Effector memory CD4-positive, alpha-beta T cell (primary cell): ENCODE results near the gene NDUFB8.
"Not testable (repeated sequence)": the region's sequence is repeated elsewhere in the genome, so short reads cannot be mapped to it uniquely, and the experiment has no call there.

Experiments
- DNase-seq, 3 donors: peaks; one replicate each; pipeline ENCODE4 v3.0.0-alpha.2; 2020
- H3K27ac ChIP-seq: 2 replicates; pipeline ENCODE4 v1.7.0; 2013; ENCODE audit warnings: mild to moderate bottlenecking, low read length, moderate library complexity; ENCODE audit not compliant: insufficient read depth, poor library complexity, severe bottlenecking
- H3K27me3 ChIP-seq: replicated peaks from 2 replicates; pipeline ENCODE4 v1.7.0; 2013; ENCODE audit warnings: mild to moderate bottlenecking, low read length; ENCODE audit not compliant: insufficient read depth, control insufficient read depth, poor library complexity, severe bottlenecking
- H3K36me3 ChIP-seq: 2 replicates; pipeline ENCODE4 v1.7.0; 2013; ENCODE audit warnings: mild to moderate bottlenecking, low read length, moderate library complexity; ENCODE audit not compliant: control insufficient read depth, insufficient read depth
- H3K4me1 ChIP-seq: 2 replicates; pipeline ENCODE4 v1.7.0; 2013; ENCODE audit warnings: low read length, mild to moderate bottlenecking; ENCODE audit not compliant: control insufficient read depth, insufficient read depth, poor library complexity, severe bottlenecking
- H3K4me3 ChIP-seq: 2 replicates; pipeline ENCODE4 v1.7.0; 2013; ENCODE audit warnings: low read length, low read depth, mild to moderate bottlenecking; ENCODE audit not compliant: insufficient read depth, poor library complexity, severe bottlenecking
- H3K9me3 ChIP-seq: 2 replicates; pipeline ENCODE4 v1.7.0; 2013; ENCODE audit warnings: mild to moderate bottlenecking, low read length, moderate library complexity; ENCODE audit not compliant: control insufficient read depth
- total RNA-seq, 3 donors: gene quantifications; one replicate each; lab custom pipeline; 2026; lab: John Stamatoyannopoulos, UW

NDUFB8 gene
- total RNA-seq: 8.1 to 13.4 (median 12.3) reads per million in 3 donors

GRCh38 chr10:100529475-100530298, at the start of gene NDUFB8:
Gene NDUFB8, minus strand, starts transcription at chr10:100529871. Its CDS starts 20 bp downstream, at chr10:100529851.
- H3K36me3 ChIP-seq: peaks cover 16% of the 10 kb centered on the region
- H3K9me3 ChIP-seq: no peaks in the 10 kb centered on the region
- H3K27ac ChIP-seq: peak within 1 kb of the TSS; percentile 85
- H3K4me3 ChIP-seq: peak within 1 kb of the TSS; percentile 94
- DNase-seq: peak; percentile 69 to 80 (median 75)
- peaks cover 5% of the 10 kb centered on the region for H3K4me1 ChIP-seq
- H3K27me3 ChIP-seq: no peaks in the 10 kb centered on the region

GRCh38 chr10:100576282-100576635, 46.6 kb upstream of the NDUFB8 start:
- no peak overlapping the region for H3K27ac ChIP-seq
- H3K9me3 ChIP-seq: no peaks in the 10 kb centered on the region
- H3K27me3 ChIP-seq: no peaks in the 10 kb centered on the region
- no peak for DNase-seq
- H3K36me3 ChIP-seq: no peaks in the 10 kb centered on the region
- no peak overlapping the region for H3K4me3 ChIP-seq
- H3K4me1 ChIP-seq: no peaks in the 10 kb centered on the region

GRCh38 chr10:100575585-100576281, 46.1 kb upstream of the NDUFB8 start:
- H3K9me3 ChIP-seq: no peaks in the 10 kb centered on the region
- no peaks in the 10 kb centered on the region for H3K36me3 ChIP-seq
- peaks cover 4% of the 10 kb centered on the region for H3K27me3 ChIP-seq
- no peak for DNase-seq
- no peak overlapping the region for H3K4me3 ChIP-seq
- no peak overlapping the region for H3K27ac ChIP-seq
- H3K4me1 ChIP-seq: no peaks in the 10 kb centered on the region

GRCh38 chr10:100575146-100575545, 45.5 kb upstream of the NDUFB8 start:
- H3K36me3 ChIP-seq, H3K9me3 ChIP-seq, H3K4me1 ChIP-seq, H3K27me3 ChIP-seq, H3K27ac ChIP-seq, H3K4me3 ChIP-seq, DNase-seq: not testable (repeated sequence)

- Histone ChIP-seq H3K4me1 (no peaks in the 10 kb centered on the region), H3K9me3 (no peaks in the 10 kb centered on the region), H3K27me3 (peaks cover 16% of the 10 kb centered on the region), H3K36me3 (no peaks in the 10 kb centered on the region), H3K4me3 (no peak overlapping the region), H3K27ac (no peak overlapping the region)
- DNase-seq: no peak
These were observed 41.6 kb upstream of the NDUFB8 start for GRCh38 chr10:100571084-100571856.

GRCh38 chr10:100570506-100570905, 40.8 kb upstream of the NDUFB8 start:
- Histone ChIP-seq H3K4me3 (no peak overlapping the region), H3K27me3 (peaks cover 19% of the 10 kb centered on the region), H3K4me1 (no peaks in the 10 kb centered on the region), H3K9me3 (no peaks in the 10 kb centered on the region), H3K27ac (no peak overlapping the region), H3K36me3 (no peaks in the 10 kb centered on the region)
- no peak for DNase-seq

- Histone ChIP-seq H3K27me3 (peaks cover 19% of the 10 kb centered on the region), H3K36me3 (no peaks in the 10 kb centered on the region), H3K27ac (no peak overlapping the region), H3K9me3 (no peaks in the 10 kb centered on the region), H3K4me1 (no peaks in the 10 kb centered on the region), H3K4me3 (peak overlapping the region; percentile 21)
- DNase-seq: no peak
These were observed 40.2 kb upstream of the NDUFB8 start for GRCh38 chr10:100569687-100570481.

GRCh38 chr10:100568912-100569311, 39.2 kb upstream of the NDUFB8 start:
- H3K36me3 ChIP-seq: no peaks in the 10 kb centered on the region
- H3K9me3 ChIP-seq: no peaks in the 10 kb centered on the region
- H3K27me3 ChIP-seq: peaks cover 19% of the 10 kb centered on the region
- H3K4me1 ChIP-seq: no peaks in the 10 kb centered on the region
- DNase-seq: no peak
- H3K4me3 ChIP-seq: no peak overlapping the region
- H3K27ac ChIP-seq: no peak overlapping the region

GRCh38 chr10:100567826-100568225, 38.2 kb upstream of the NDUFB8 start:
- Histone ChIP-seq H3K36me3 (no peaks in the 10 kb centered on the region), H3K4me3 (no peak overlapping the region), H3K9me3 (no peaks in the 10 kb centered on the region), H3K4me1 (no peaks in the 10 kb centered on the region), H3K27ac (no peak overlapping the region), H3K27me3 (peaks cover 24% of the 10 kb centered on the region)
- no peak for DNase-seq
